GM12801 (cell line): ENCODE data around the gene PITPNM2.

Experiments used
- CTCF ChIP-seq: IDR thresholded peaks from one replicate; pipeline ENCODE4 v1.5.1; 2011; ENCODE audit warnings: control low read depth; ENCODE audit not compliant: insufficient read length; ENCODE audit errors: extremely low read depth

Gene PITPNM2

GRCh38 chr12:123165537-123165936 is 14.6 kb upstream of the PITPNM2 start:
- TF ChIP-seq CTCF, result no peak

- TF ChIP-seq CTCF, result no peak
Observed at GRCh38 chr12:123164710-123165261, 13.9 kb upstream of the PITPNM2 start.

- TF ChIP-seq CTCF, result no peak
Observed at GRCh38 chr12:123164222-123164621, 13.3 kb upstream of the PITPNM2 start.

- no peak for TF ChIP-seq CTCF
Observed at GRCh38 chr12:123163227-123163626, 12.3 kb upstream of the PITPNM2 start.

- TF ChIP-seq CTCF, result no peak
Observed at GRCh38 chr12:123160801-123161487, 10.1 kb upstream of the PITPNM2 start.

GRCh38 chr12:123153906-123154305 is 3.0 kb upstream of the PITPNM2 start:
- TF ChIP-seq CTCF, result no peak

- no peak for TF ChIP-seq CTCF
Observed at GRCh38 chr12:123152833-123153232, 1.9 kb upstream of the PITPNM2 start.
